GM18508 (cell line): ENCODE data around the gene MUC3A.
"Not testable (repeated sequence)": the region's sequence is repeated elsewhere in the genome, so short reads cannot be mapped to it uniquely, and the experiment has no call there.

Experiments used
- ATAC-seq: cut with Tn5 transposase; IDR thresholded peaks from one replicate; pipeline ENCODE4 v1.9.1; 2021; ENCODE audit warnings: moderate number of reproducible peaks; ENCODE audit not compliant: insufficient read depth, unreplicated experiment

MUC3A gene

GRCh38 chr7:100969066-100969615 lies 19.8 kb downstream of the MUC3A start, which contains the start of gene MUC12:
MUC12 (plus strand) TSS chr7:100969565; CDS start chr7:100969623, 58 bp downstream.
- no peak for ATAC-seq

DNA sequence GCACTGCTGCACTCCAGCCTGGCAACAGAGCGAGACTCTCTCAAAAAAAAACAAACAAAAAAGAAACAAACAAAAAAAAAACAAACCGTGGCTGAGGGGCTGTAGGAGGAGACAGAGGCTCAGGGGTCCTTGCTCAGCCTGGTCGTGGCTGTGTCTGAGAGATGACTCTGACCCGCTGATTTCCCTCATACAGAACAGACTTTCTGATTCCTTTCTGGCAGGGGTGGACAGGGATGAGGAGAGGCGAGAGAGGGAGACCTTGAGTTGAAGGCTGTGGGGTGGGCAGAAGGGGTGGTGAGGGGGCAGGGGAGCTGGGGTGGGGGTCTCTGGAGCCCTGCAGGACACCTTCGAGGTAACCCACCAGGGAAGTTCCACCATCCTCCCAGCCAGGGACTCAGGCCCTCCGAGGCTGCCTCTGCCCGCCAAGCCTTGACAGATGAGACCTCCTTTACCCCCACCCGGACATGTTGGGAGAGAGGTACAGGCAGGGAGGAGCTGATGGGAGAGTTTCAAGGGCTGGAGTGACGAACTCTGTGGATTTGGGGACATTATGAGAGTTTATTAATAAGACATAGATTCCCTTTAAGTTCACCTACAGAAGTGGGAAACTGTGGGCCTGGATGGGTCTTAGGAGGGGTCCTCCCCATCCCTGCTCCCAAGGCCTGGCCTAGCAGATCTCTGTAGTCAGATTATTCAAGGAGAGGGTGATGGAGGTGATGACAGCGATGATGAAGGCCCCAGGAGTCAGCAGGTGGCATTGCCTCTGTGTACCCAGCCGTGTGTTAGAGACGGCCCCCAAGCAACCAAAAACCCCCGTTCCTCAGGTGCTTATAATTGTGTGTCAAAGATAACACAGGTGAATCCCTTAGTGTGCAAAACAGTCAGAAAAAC lies 22.0 kb downstream of the MUC3A start:
- ATAC-seq: no peak

DNA sequence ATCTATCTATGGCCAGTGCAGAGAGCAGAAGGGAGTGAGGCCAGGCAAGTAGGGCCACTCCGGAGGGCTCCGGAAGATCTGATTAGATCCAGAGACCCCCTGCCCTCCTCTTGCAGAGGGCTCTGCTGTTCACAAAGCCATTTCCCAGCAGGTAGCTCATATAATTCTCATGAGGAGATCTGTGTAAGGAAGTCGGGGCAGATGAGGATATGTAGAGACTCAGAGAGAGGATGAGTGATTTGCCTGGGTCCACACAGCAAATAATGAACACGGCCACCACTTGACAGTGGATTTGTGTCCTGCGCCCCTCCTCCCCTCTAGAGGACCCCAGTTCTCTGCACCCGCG lies 22.6 kb downstream of the MUC3A start:
- no peak for ATAC-seq

- ATAC-seq: no peak
These were observed 24.7 kb downstream of the MUC3A start for GRCh38 chr7:100974021-100974420.

GRCh38 chr7:100975371-100975821 lies 26.1 kb downstream of the MUC3A start:
- ATAC-seq: no peak

DNA sequence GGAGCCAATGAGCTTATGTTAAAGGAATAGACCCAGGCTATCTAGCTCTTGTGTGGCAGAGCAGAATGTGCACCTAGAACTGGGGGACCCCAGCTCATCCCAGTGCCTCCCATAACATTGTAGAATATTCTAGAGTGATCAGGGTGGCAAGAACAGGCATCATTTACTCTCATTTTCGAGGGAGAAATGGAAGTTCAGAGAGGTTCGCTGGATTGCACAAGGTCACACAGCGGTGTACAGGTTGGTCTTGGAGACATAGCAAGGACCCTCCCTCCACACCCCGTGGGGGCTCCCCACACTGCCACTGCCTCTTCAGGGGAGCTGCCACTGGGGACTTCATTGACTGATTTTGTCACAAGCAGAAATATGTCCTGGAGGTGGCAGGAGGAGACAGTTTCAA lies 29.0 kb downstream of the MUC3A start:
- ATAC-seq: no peak

- no peak for ATAC-seq
These were observed 34.3 kb downstream of the MUC3A start for GRCh38 chr7:100983451-100984187.

DNA sequence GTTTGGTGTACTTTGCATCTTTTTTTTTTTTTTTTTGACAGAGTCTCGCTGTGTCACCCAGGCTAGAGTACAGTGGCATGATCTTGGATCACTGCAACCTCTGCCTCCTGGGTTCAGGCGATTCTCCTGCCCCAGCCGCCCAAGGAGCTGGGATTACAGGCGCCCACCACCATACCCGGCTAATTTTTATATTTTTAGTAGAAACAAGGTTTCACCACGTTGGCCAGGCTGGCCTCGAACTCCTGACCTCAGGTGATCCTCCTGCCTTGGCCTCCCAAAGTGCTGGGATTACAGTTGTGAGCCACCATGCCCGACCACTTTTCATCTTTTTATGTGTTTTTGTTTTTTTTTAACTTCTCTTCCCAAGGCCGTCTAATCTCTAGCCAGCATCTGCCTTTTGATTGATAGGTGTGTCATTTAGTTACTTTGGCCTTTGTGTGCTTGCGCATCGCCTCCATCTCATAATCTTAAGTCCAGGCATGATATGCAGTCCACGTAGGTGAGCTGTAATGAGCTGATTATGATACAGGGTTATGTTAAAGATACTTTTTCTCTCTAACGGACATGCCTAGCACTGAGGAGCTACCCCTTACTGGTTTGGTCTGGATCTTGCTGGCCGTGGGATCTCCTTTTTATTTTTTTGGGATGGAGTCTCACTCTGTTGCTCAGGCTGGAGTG lies 35.0 kb downstream of the MUC3A start:
- not testable (repeated sequence) for ATAC-seq

DNA sequence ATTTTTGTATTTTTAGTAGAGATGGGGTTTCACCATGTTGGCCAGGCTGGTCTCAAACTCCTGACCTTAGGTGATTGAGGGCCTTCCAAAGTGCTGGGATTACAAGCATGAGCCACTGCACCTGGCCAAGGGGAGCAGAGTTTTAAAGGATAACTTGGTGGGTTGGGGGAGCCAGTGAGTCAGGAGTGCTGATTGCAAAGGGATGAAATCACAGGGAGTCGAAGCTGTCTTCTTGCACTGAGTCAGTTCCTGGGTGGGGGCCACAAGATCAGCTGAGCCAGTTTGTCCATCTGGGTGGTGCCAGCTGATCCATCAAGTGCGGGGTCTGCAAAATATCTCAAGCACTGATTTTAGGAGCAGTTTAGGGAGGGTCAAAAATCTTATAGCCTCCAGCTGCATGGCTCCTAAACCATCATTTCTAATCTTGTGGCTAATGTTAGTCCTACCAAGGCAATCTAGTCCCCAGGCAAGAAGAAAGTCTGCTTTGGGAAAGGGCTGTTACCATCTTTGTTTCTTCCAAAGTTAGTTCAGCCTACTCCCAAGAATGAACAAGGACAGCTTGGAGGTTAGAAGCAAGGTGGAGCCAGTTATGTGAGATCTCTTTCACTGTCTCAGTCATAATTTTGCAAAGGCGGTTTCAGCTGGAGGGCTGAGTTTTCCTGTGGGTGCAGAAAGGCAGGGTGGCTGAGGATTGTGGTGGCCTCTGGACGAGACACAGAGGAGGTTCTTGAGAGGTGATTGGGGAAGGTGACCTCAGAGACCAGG lies 35.9 kb downstream of the MUC3A start:
- ATAC-seq: not testable (repeated sequence)

DNA sequence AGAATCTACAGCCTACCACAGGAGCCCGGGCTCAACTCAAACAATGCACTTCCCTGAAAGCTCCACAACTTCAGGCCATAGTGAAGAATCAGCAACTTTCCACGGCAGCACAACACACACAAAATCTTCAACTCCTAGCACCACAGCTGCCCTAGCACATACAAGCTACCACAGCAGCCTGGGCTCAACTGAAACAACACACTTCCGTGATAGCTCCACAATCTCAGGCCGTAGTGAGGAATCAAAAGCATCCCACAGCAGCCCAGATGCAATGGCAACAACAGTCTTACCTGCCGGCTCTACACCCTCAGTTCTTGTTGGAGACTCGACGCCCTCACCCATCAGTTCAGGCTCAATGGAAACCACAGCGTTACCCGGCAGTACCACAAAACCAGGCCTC lies 42.3 kb downstream of the MUC3A start:
- no peak for ATAC-seq

- not testable (repeated sequence) for ATAC-seq
These were observed 42.9 kb downstream of the MUC3A start for GRCh38 chr7:100992280-100992679.

- ATAC-seq: not testable (repeated sequence)
These were observed 45.3 kb downstream of the MUC3A start for GRCh38 chr7:100994671-100995070.

GRCh38 chr7:100998530-100998929 lies 49.2 kb downstream of the MUC3A start:
- not testable (repeated sequence) for ATAC-seq

DNA sequence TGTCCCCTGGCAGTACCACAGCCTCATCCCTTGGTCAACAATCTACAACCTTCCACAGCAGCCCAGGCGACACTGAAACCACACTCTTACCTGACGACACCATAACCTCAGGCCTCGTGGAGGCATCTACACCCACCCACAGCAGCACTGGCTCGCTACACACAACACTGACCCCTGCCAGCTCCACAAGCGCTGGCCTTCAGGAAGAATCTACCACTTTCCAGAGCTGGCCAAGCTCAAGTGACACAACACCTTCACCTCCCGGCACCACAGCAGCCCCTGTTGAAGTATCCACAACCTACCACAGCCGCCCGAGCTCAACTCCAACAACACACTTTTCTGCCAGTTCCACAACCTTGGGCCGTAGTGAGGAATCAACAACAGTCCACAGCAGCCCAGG lies 50.0 kb downstream of the MUC3A start:
- ATAC-seq: not testable (repeated sequence)

GRCh38 chr7:101000025-101000424 lies 50.7 kb downstream of the MUC3A start:
- ATAC-seq: not testable (repeated sequence)

- not testable (repeated sequence) for ATAC-seq
These were observed 53.0 kb downstream of the MUC3A start for GRCh38 chr7:101002333-101002732.

GRCh38 chr7:101007361-101007760 lies 58.0 kb downstream of the MUC3A start:
- not testable (repeated sequence) for ATAC-seq

GRCh38 chr7:101009629-101010028 lies 60.3 kb downstream of the MUC3A start:
- no peak for ATAC-seq

DNA sequence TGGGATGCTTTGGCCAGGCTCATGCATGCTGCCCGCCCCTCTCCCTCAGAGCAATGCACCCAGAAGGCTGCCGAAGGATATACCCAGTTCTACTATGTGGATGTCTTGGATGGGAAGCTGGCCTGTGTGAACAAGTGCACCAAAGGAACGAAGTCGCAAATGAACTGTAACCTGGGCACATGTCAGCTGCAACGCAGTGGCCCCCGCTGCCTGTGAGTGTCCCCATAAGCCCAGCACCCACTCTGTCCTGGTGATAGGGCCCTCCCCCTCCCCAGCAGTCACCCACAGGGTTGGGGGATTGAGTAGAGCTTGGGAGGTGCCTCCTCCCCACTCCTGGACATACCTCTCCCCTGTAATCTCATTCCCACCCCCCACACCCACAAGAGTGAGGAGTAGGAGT lies 63.6 kb downstream of the MUC3A start:
- ATAC-seq: no peak

GRCh38 chr7:101015626-101016025 lies 66.3 kb downstream of the MUC3A start:
- ATAC-seq: no peak
